ENCODE measurements around the gene KAT8.

DNA sequence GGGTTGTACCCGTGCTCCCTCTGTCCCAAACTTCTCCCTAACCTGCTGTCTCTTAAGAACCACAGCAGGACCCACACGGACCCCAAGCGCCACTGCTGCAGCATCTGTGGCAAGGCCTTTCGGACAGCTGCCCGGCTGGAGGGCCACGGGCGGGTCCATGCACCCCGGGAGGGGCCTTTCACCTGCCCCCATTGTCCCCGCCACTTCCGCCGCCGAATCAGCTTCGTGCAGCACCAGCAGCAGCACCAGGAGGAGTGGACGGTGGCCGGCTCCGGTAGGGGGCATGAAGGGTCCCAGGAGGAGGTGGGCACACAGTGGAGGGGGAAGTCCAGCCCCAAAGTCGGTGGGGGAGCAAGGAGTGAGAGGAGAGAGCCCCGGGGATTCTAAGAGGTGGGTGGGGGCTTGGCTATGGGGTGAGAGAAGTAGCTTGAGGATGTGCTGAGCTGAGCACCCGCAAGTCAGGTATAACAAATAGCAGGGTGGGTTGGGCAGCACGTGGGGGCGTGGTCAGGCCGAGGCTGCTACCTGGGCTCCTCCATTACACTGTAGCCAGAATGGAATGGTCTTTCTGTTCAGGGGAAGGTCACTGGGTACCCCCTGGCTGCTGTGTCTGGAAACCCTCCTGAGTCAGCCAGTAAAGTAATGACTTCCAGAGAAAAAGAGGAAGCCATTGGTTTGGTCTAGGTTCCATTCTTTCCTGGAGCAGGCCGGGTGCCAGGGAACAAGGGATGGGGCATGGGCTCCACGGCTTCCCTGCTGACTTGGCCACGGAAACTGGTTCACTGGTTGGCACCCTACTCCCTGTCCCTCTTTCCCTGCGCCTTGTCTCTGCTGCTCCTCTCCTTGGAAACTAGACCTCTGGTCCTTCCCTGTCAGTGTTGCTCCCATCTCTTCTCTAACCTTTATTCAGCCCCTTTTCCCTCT lies 35.8 kb upstream of the KAT8 start:
- TF ChIP-seq, protein P1, sequence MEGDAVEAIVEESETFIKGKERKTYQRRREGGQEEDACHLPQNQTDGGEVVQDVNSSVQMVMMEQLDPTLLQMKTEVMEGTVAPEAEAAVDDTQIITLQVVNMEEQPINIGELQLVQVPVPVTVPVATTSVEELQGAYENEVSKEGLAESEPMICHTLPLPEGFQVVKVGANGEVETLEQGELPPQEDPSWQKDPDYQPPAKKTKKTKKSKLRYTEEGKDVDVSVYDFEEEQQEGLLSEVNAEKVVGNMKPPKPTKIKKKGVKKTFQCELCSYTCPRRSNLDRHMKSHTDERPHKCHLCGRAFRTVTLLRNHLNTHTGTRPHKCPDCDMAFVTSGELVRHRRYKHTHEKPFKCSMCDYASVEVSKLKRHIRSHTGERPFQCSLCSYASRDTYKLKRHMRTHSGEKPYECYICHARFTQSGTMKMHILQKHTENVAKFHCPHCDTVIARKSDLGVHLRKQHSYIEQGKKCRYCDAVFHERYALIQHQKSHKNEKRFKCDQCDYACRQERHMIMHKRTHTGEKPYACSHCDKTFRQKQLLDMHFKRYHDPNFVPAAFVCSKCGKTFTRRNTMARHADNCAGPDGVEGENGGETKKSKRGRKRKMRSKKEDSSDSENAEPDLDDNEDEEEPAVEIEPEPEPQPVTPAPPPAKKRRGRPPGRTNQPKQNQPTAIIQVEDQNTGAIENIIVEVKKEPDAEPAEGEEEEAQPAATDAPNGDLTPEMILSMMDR (IDR thresholded peaks at IDR 0.05): no peak
- TF ChIP-seq POLR2A (IDR thresholded peaks at IDR 0.05) (no peak), POLR2AphosphoS5 (IDR thresholded peaks at IDR 0.05) (no peak)

Measured in stomach (tissue), 4 donors.